NCI-H146 (cell line): Measurements from ENCODE around the gene NELL2.
"Not testable (repeated sequence)": the region's sequence is repeated elsewhere in the genome, so short reads cannot be mapped to it uniquely, and the experiment has no call there.

Source experiments
- DNase-seq: peaks from one replicate; lab custom pipeline; 2025; lab: John Stamatoyannopoulos, UW

NELL2 gene

DNA sequence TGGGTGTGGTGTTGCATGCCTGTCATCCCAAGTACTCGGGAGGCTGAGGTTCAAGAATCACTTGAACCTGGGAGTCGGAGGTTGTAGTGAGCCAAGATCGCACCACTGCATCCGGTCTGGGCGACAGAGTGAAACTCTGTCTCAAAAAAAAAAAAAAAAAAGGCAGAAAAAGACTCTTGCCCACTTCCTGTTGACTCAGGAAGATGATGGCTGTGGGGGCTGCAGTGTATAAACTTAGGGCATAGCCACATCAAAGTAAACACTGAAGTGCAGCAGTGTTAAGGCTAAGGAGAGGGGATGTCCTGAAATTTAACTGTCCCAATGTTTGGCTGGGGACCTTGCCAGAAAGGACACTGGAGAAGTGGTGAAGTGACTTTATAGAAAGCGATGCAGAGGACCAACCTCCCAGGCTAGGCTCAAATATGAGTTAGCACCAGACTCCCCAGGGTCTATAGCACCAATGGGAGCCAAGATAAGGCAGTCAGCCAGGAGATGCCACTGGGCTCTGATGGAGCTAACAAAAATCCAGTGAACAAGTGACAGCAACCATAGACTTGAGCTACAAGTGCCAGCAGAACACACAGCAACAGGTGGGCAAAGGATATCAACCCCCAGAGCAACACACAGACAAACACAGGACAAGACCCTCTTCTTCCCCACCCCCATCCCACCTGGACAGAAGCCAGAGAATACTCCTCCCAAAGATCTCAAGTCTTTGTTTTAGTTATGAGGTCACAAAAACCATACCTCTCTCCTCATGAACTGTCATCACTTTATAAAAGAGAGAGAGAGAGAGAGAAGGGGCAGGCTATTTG, 28.0 kb downstream of the NELL2 start:
- DNase-seq = no peak

GRCh38 chr12:44847403-44847802, 28.7 kb downstream of the NELL2 start:
- no peak for DNase-seq

DNA sequence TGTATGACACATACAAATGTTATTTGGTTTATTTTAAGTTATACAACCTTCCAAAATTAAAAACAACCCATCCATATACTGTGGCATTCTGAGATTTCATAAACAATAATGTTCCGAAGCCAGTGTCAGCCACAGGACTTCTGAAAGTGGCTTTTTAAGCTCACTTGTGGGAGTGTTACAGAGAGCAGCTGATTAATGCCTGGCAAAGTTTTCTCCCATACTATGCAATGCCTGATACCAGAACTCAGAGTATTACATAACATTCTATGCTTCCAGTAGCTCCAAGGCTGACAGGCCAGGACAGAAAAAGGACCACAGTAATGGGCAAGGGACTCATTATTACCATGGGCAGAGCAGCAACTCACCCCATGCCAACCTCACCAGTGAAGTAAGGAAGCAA, 29.3 kb downstream of the NELL2 start:
- no peak for DNase-seq

DNA sequence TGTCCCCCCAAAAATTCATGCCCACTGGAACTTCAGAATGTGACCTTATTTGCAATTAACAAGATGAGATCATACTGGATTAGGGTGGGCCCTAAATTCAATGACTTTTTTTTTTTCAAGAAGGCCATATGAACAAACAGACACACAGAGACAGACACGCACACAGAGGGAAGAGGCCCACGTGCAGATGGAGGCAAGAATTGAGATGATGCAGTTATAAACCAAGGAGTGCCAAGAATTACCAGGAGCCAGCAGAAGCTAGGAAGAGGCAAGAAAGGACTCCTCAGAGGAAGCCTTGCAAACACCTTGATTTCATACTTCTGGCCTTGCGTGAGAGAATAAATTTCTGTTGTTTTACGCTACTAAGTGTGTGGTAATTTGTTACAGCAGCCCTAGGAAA, 33.4 kb downstream of the NELL2 start:
- DNase-seq = no peak

- DNase-seq = no peak
Measured at GRCh38 chr12:44839785-44840184, 36.3 kb downstream of the NELL2 start.

- DNase-seq = no peak
Measured at GRCh38 chr12:44837114-44837755, 38.9 kb downstream of the NELL2 start.

DNA sequence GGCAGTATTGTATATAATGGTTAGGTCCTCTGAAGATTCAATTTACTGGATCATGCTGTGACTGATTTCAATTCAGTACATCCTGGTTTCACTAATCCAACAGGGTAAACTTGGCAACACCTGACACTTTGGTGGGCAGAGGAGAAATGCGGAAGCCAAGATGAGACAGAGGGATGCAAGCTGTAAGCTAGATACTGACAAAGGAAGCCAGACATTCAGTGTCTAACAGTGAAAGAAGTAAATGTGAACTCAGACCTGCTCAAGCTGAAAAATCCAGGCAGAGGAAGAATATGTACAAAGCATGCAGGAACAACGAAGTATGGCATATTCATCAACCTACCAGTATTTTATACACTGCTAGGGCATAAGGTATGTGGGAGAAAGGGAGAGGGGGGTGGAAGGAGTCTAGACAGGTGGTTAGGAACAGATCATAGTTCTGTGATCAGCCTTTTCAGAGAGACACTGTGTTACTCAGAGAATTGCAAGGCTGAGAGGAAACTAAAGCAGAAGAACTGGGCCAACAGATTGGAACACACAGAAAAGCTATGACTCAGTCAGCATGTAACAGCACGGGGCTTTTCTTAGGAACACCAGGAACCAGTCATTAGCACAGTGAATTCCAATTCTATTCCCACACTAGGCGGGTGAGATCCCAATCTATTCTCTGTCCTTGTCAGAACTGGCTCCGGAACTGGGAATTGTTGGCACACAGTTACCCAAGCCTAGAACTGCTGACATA, 40.3 kb downstream of the NELL2 start:
- DNase-seq = no peak

- not testable (repeated sequence) for DNase-seq
Measured at GRCh38 chr12:44834996-44835395, 41.1 kb downstream of the NELL2 start.

DNA sequence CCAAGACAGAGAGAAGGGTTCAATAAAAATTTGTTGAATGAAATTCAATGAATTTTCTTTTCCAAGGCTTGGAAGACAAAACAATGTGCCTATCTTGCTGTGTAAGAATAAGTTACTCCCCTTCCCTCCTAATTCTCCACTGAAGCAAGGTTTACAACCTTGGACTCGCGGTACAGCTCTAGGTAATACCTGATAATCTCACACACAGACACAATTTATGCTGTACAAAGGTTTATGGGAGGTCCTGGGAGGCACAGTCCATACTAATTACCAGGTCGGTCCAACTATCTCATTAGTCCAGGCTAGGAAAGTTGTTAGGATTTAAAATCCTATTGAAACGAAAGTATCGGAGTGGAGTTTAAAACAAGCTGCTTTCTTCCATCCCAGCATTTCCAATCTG, 42.6 kb downstream of the NELL2 start:
- no peak for DNase-seq

GRCh38 chr12:44830566-44831055, 45.5 kb downstream of the NELL2 start:
- no peak for DNase-seq

DNA sequence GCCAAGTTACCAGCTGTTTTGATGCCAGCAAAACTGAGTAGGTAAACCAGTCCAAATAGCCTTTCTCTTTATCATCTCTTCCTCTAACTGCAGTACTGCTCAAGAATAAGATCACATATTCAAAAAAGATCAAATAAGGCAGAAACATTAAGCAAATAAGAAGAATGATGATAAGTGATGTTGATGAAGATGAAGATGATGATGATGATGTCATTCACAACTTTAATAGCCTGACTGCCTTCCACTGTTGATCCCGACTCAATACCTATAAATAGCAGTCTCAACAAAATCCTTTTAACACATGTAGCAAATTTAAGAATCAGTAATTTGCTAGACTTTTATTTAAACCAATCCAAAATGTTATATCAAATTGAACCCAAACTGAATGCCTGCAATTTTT, 47.1 kb downstream of the NELL2 start:
- DNase-seq = no peak

GRCh38 chr12:44827832-44828438, 48.2 kb downstream of the NELL2 start:
- DNase-seq = no peak

DNA sequence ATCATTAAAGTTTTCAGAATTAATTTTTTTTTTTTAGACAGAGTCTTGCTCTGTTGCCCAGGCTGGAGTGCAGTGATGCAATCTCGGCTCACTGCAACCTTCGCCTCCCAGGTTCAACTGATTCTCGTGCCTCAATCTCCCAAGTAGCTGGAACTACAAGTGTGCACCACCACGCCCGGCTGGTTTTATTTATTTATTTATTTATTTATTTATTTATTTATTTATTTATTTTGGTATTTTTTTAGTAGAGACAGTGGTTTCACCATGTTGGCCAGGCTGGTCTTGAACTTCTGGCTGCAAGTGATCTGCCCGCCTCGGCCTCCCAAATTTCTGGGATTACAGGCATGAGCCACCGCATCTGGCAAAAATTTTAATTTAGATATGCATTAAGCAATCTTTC, 54.4 kb downstream of the NELL2 start:
- DNase-seq = not testable (repeated sequence)

DNA sequence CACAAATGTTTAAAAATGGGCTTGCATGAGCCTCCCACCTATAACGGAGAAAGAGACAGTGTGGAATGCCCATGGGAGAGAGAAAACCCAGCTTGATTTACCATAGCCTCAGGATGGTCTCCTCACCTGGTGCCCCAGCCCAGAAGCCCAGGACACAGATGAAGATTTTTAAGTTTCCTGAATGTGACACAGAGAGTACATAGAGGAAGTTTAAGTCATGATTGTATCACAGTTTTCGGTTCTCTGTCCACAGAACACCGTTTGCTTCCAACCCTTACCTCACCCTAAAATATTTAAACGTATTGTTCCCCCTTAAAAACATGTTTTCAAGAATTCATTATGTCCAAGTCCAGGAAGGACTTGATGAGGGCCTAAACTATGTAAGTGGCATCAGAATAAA, 56.2 kb downstream of the NELL2 start:
- no peak for DNase-seq

DNA sequence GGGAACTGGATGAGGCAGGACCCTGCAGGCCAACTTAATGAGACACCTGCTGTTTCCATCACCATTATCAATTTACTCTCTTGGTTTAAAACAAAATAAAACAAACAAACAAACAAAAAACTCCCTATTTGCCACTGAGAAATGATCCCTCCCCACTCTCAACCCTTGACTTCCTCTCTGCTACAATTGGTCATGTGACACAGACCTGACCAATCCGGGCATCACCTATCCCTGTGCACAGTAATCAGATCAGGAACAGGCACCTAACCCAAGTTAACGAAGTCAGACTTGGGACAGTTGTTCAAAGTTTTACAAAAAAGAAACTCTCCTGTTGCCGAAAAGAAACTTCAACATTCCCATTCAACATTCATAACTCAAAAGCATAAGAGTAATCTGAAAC, 58.4 kb downstream of the NELL2 start:
- no peak for DNase-seq

DNA sequence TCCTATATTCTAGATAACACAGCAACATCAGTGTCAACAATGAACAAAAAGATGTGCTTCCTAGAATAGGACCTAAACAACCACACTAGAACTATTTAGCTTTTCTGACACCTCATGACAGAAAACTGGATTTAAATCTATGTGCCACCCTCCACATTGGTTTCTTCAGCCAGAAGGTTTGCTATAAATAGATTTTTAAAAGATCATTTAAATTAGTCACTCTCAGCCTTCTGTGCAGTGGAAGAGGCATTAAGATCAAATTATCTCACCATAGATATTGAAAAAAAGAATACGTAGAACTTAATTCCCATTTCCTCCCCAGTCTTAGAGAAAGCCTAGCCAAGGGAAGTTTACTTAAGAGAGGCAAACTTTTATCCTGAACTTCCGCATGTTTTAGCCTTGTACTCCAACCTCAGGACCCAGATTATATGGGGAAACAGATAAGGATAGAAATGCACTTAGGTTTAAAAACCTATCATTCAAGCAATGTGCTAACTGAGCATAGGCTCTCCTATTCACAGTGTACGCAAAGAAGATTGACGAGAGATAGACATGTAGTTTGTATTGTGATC, 59.6 kb downstream of the NELL2 start:
- DNase-seq = no peak

- no peak for DNase-seq
Measured at GRCh38 chr12:44812062-44812461, 64.1 kb downstream of the NELL2 start.

- DNase-seq = no peak
Measured at GRCh38 chr12:44804068-44804467, 72.0 kb downstream of the NELL2 start.

- no peak for DNase-seq
Measured at GRCh38 chr12:44795970-44796369, 80.1 kb downstream of the NELL2 start.

GRCh38 chr12:44788731-44789130, 87.4 kb downstream of the NELL2 start:
- DNase-seq = no peak

DNA sequence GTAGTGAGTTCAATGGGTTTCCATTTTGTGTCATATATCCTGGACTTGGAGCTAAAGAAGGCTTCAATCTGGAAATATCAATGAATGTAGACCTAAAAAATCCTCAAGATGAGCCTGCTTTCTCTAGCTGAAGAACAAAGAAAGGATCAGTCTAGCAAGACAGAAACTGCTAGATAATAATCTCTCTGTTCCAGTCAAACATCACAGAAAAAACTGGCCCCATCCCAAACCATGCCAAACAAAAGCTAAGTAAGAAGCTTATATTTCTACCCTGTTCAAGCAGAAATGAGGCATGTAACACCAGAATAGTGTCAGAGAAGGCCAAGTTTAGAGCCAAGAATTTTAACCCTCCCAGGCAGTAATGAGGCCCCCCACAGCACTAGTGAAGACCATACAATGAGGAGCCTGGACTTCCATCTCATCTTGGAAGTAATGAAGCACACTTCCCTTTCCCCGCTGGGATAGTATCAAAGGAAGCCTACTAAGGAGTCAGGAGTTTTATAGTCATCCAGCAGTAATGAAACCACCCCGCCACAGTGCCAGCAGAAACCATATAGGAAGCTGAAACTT, 95.8 kb downstream of the NELL2 start:
- no peak for DNase-seq

GRCh38 chr12:44779766-44780165, 96.3 kb downstream of the NELL2 start:
- no peak for DNase-seq
